Measurements from ENCODE around the gene YPEL1. TPM values are rescaled to one million over a fixed set of nuclear protein-coding genes. Genes with fewer than 3 reads are reported as not detected.
A peak's percentile ranks its signal among the peaks of the same experiment; 100 is the strongest.

The YPEL1 gene
- total and polyA plus RNA-seq, 2 of the 13 experiments (the other 11 are each of a cell fraction or from before 2014, with no cell fraction given) = 0.33 to 2.5 TPM

DNA sequence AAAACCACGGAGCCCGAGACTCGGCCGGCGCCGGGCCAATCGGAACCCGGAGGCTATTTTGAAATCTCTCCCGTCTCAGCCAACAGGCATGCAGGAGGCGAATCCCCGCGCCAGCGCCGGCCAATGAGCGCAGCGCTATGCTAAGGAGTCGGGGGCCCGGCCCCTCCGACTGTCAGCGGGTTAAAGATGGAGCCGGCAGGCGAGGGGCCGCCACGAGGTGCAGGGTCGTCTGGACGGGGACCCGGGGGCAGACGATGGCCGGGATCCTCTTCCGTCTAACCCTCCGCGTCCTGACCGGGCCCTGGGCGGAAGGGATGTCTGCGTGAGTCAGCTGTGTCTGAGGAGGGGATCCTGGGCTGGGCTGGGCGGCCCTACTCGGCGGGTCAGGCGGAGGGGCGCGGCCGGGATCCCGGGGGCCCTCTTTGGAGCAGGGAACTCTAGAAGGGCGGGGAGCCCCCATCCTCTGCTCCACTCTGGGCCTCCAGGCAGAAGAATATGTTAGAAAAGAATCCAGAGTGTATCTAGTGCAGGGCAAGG, 83.5 kb downstream of the YPEL1 start (continued):
- TF ChIP-seq, protein P1, sequence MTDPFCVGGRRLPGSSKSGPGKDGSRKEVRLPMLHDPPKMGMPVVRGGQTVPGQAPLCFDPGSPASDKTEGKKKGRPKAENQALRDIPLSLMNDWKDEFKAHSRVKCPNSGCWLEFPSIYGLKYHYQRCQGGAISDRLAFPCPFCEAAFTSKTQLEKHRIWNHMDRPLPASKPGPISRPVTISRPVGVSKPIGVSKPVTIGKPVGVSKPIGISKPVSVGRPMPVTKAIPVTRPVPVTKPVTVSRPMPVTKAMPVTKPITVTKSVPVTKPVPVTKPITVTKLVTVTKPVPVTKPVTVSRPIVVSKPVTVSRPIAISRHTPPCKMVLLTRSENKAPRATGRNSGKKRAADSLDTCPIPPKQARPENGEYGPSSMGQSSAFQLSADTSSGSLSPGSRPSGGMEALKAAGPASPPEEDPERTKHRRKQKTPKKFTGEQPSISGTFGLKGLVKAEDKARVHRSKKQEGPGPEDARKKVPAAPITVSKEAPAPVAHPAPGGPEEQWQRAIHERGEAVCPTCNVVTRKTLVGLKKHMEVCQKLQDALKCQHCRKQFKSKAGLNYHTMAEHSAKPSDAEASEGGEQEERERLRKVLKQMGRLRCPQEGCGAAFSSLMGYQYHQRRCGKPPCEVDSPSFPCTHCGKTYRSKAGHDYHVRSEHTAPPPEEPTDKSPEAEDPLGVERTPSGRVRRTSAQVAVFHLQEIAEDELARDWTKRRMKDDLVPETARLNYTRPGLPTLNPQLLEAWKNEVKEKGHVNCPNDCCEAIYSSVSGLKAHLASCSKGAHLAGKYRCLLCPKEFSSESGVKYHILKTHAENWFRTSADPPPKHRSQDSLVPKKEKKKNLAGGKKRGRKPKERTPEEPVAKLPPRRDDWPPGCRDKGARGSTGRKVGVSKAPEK (CRISPR knock-in tag; IDR thresholded peaks at IDR 0.05; ENCODE audit: borderline replicate concordance) = no peak
- TF ChIP-seq ESRRA (CRISPR knock-in tag; IDR thresholded peaks at IDR 0.05; ENCODE audit: low read depth) (0 out of 2 replicates have a peak, but pooled peaks have one; percentile 26), SAFB2 (CRISPR knock-in tag; IDR thresholded peaks at IDR 0.05; ENCODE audit: borderline replicate concordance, low read depth) (no peak), KDM1A (CRISPR knock-in tag; IDR thresholded peaks at IDR 0.05) (no peak), SYNCRIP (IDR thresholded peaks at IDR 0.05; ENCODE audit: insufficient read depth, low read depth, low read length) (no peak), NR2C2 (CRISPR knock-in tag; IDR thresholded peaks at IDR 0.05; ENCODE audit: borderline replicate concordance) (peak; percentile 34; the same call in 1 of the 2 replicates), MED1 (CRISPR knock-in tag; IDR thresholded peaks at IDR 0.05) (0 out of 2 replicates have a peak, but pooled peaks have one; percentile 33), CHD2 (IDR thresholded peaks at IDR 0.05; ENCODE audit: low read depth, low read length) (0 out of 2 replicates have a peak, but pooled peaks have one; percentile 7), ZNF747 (CRISPR knock-in tag; IDR thresholded peaks at IDR 0.05; ENCODE audit: borderline replicate concordance) (peak; percentile 69; the same call in 1 of the 2 replicates)
- TF ChIP-seq, protein P2, sequence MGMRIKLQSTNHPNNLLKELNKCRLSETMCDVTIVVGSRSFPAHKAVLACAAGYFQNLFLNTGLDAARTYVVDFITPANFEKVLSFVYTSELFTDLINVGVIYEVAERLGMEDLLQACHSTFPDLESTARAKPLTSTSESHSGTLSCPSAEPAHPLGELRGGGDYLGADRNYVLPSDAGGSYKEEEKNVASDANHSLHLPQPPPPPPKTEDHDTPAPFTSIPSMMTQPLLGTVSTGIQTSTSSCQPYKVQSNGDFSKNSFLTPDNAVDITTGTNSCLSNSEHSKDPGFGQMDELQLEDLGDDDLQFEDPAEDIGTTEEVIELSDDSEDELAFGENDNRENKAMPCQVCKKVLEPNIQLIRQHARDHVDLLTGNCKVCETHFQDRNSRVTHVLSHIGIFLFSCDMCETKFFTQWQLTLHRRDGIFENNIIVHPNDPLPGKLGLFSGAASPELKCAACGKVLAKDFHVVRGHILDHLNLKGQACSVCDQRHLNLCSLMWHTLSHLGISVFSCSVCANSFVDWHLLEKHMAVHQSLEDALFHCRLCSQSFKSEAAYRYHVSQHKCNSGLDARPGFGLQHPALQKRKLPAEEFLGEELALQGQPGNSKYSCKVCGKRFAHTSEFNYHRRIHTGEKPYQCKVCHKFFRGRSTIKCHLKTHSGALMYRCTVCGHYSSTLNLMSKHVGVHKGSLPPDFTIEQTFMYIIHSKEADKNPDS (CRISPR knock-in tag; IDR thresholded peaks at IDR 0.05) = no peak
- TF ChIP-seq, protein P3, sequence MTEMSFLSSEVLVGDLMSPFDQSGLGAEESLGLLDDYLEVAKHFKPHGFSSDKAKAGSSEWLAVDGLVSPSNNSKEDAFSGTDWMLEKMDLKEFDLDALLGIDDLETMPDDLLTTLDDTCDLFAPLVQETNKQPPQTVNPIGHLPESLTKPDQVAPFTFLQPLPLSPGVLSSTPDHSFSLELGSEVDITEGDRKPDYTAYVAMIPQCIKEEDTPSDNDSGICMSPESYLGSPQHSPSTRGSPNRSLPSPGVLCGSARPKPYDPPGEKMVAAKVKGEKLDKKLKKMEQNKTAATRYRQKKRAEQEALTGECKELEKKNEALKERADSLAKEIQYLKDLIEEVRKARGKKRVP (CRISPR knock-in tag; IDR thresholded peaks at IDR 0.05) = no peak

Measured in HepG2 (cell line).